Loucy (cell line): ENCODE results near the gene RER1.

ENCODE experiments used
- CTCF ChIP-seq: fragments of 200-600 bp; sonication (generic); conservative IDR thresholded peaks from 2 replicates; pipeline ENCODE4 v1.5.1; 2014; ENCODE audit warnings: mild to moderate bottlenecking, antibody characterized with exemption, low read length
- EZH2phosphoT487 ChIP-seq: fragments of 200-600 bp; IDR thresholded peaks from 2 replicates; pipeline ENCODE4 v1.6.1; 2018; ENCODE audit warnings: antibody characterized with exemption, mild to moderate bottlenecking, moderate library complexity, borderline replicate concordance

GRCh38 chr1:2355373-2356261, 36.0 kb upstream of the RER1 start:
- TF ChIP-seq EZH2phosphoT487 (no peak), CTCF (no peak)
